HepG2 (cell line): Measurements from ENCODE around the gene SS18L1. TPM values are rescaled to one million over a fixed set of nuclear protein-coding genes. Genes with fewer than 3 reads are reported as not detected.
A peak's percentile ranks its signal among the peaks of the same experiment; 100 is the strongest.

ENCODE experiments used
- ARNTL ChIP-seq: sonication (generic); formaldehyde crosslinking; IDR thresholded peaks from 2 replicates; pipeline ENCODE4 v1.4.0; 2020; ENCODE audit warnings: mild to moderate bottlenecking, missing genetic modification reagents
- DNMT1 ChIP-seq: sonication (generic); formaldehyde crosslinking; IDR thresholded peaks from 2 replicates; pipeline ENCODE4 v1.5.1; 2020; ENCODE audit warnings: mild to moderate bottlenecking, missing genetic modification reagents
- FOXJ3 ChIP-seq: sonication (generic); formaldehyde crosslinking; IDR thresholded peaks from 2 replicates; pipeline ENCODE4 v1.4.0; 2020; ENCODE audit warnings: missing genetic modification reagents, mild to moderate bottlenecking, borderline replicate concordance
- IRX3 ChIP-seq: sonication (generic); formaldehyde crosslinking; IDR thresholded peaks from 2 replicates; pipeline ENCODE4 v1.8.1; 2023; ENCODE audit warnings: mild to moderate bottlenecking, low read depth, missing genetic modification reagents, borderline replicate concordance
- KLF15 ChIP-seq: sonication (generic); formaldehyde crosslinking; IDR thresholded peaks from 2 replicates; pipeline ENCODE4 v1.8.1; 2023; ENCODE audit warnings: borderline replicate concordance, mild to moderate bottlenecking, inconsistent platforms, missing genetic modification reagents, mixed read lengths
- LCORL ChIP-seq, 2 experiments: fragments of 450-650 bp in 1 of 2; sonication (generic) in 1 of 2; formaldehyde crosslinking in 1 of 2; IDR thresholded peaks; 2 replicates each; pipeline versions ENCODE4 v1.5.0 to v1.6.1; 2017 to 2020; ENCODE audit warnings: antibody characterized with exemption in 1 of 2, missing genetic modification reagents in 1 of 2
- MED1 ChIP-seq: sonication (generic); formaldehyde crosslinking; IDR thresholded peaks from 2 replicates; pipeline ENCODE4 v1.4.0; 2020; ENCODE audit warnings: missing genetic modification reagents
- NR2F6 ChIP-seq, 2 experiments: IDR thresholded peaks; 2 replicates each; pipeline ENCODE4 v1.6.1; 2016; ENCODE audit warnings: antibody characterized with exemption in 1 of 2, mild to moderate bottlenecking in 1 of 2
- PBX3 ChIP-seq: sonication (generic); formaldehyde crosslinking; IDR thresholded peaks from 2 replicates; pipeline ENCODE4 v1.8.1; 2023; ENCODE audit warnings: missing genetic modification reagents, inconsistent platforms, borderline replicate concordance
- PHF8 ChIP-seq: sonication (generic); formaldehyde crosslinking; IDR thresholded peaks from 2 replicates; pipeline ENCODE4 v1.5.0; 2020; ENCODE audit warnings: missing genetic modification reagents
- PRPF4 ChIP-seq: fragments of 200-400 bp; formaldehyde crosslinking; IDR thresholded peaks from 2 replicates; pipeline ENCODE4 v1.6.1; 2016; ENCODE audit warnings: low read length, low read depth; ENCODE audit not compliant: poor library complexity, severe bottlenecking
- RCOR2 ChIP-seq: IDR thresholded peaks from 2 replicates; pipeline ENCODE4 v1.6.1; 2016; ENCODE audit warnings: missing biosample characterization, missing genetic modification reagents
- THAP11 ChIP-seq: IDR thresholded peaks from 2 replicates; pipeline ENCODE4 v1.6.1; 2016; ENCODE audit warnings: missing biosample characterization, missing genetic modification reagents
- ZBTB33 ChIP-seq: sonication (generic); formaldehyde crosslinking; IDR thresholded peaks from 2 replicates; pipeline ENCODE4 v1.4.0; 2020; ENCODE audit warnings: missing genetic modification reagents
- ZBTB46 ChIP-seq: sonication (generic); formaldehyde crosslinking; IDR thresholded peaks from 2 replicates; pipeline ENCODE4 v1.4.0; 2020; ENCODE audit warnings: mild to moderate bottlenecking, missing genetic modification reagents, borderline replicate concordance
- ZFY ChIP-seq: sonication (generic); formaldehyde crosslinking; IDR thresholded peaks from 2 replicates; pipeline ENCODE4 v1.4.0; 2020; ENCODE audit warnings: missing genetic modification reagents
- ZNF160 ChIP-seq: sonication (generic); formaldehyde crosslinking; IDR thresholded peaks from 2 replicates; pipeline ENCODE4 v1.8.0; 2022; ENCODE audit warnings: mild to moderate bottlenecking, inconsistent platforms, missing genetic modification reagents
- ZNF292 ChIP-seq: sonication (generic); formaldehyde crosslinking; IDR thresholded peaks from 2 replicates; pipeline ENCODE4 v1.8.1; 2022; ENCODE audit warnings: mild to moderate bottlenecking, low read depth, missing genetic modification reagents, borderline replicate concordance
- ZNF333 ChIP-seq: sonication (generic); formaldehyde crosslinking; IDR thresholded peaks from 2 replicates; pipeline ENCODE4 v1.4.0; 2020; ENCODE audit warnings: mild to moderate bottlenecking, missing genetic modification reagents, borderline replicate concordance
- ZNF335 ChIP-seq: sonication (generic); formaldehyde crosslinking; IDR thresholded peaks from 2 replicates; pipeline ENCODE4 v1.4.0; 2020; ENCODE audit warnings: missing genetic modification reagents
- ZNF556 ChIP-seq: sonication (generic); formaldehyde crosslinking; IDR thresholded peaks from 2 replicates; pipeline ENCODE4 v1.4.0; 2020; ENCODE audit warnings: mild to moderate bottlenecking, missing genetic modification reagents, borderline replicate concordance
- ZNF772 ChIP-seq: sonication (generic); formaldehyde crosslinking; IDR thresholded peaks from 2 replicates; pipeline ENCODE4 v1.5.0; 2020; ENCODE audit warnings: mild to moderate bottlenecking, missing genetic modification reagents
- polyA plus RNA-seq, 8 experiments: library from polyadenylated mRNA; depleted of rRNA in 3 of 8; stranded (reverse) in 7 of 8; unstranded in 1 of 8; fragments of >200 nt; fragmentation: Illumina TruSeq in 4 of 8; extraction: Trizol in 4 of 8; gene quantifications; 2 replicates each; pipeline versions ENCODE4 v1.2.1 to v1.2.3, GENCODE V29; 2011 to 2016; ENCODE audit warnings: low read depth in 4 of 8, missing spikeins in 1 of 8, mixed read lengths in 1 of 8; ENCODE audit not compliant: insufficient read depth in 1 of 8
- total RNA-seq, 5 experiments: library from RNA; depleted of rRNA; stranded (reverse); fragments of >200 nt; fragmentation: Illumina TruSeq; extraction: Trizol; gene quantifications; 2 replicates each; pipeline ENCODE4 v1.2.3, GENCODE V29; 2016; ENCODE audit warnings: low read depth in 1 of 5

SS18L1 gene
- total and polyA plus RNA-seq, 2 of the 13 experiments (the other 11 are each of a cell fraction or from before 2014, with no cell fraction given), result 17.8 to 27.6 TPM

- TF ChIP-seq PBX3 (CRISPR knock-in tag), result no peak
- peak; percentile 63; the same call in 1 of the 2 replicates for TF ChIP-seq MED1
- no peak for TF ChIP-seq FOXJ3 (CRISPR knock-in tag)
- TF ChIP-seq THAP11 (CRISPR knock-in tag), result peak; percentile 56
- peak; percentile 40; the same call in 1 of the 2 replicates for TF ChIP-seq LCORL (IDR thresholded peaks at IDR 0.05)
- peak; percentile 91 for TF ChIP-seq LCORL (CRISPR knock-in tag; IDR thresholded peaks at IDR 0.05)
- TF ChIP-seq IRX3, result no peak
- TF ChIP-seq ZNF160 (CRISPR knock-in tag), result 0 out of 2 replicates have a peak, but pooled peaks have one; percentile 30
- TF ChIP-seq DNMT1 (CRISPR knock-in tag), result no peak
- 0 out of 2 replicates have a peak, but pooled peaks have one; percentile 44 for TF ChIP-seq RCOR2 (CRISPR knock-in tag)
- peak; percentile 19 for TF ChIP-seq PRPF4
- TF ChIP-seq ZBTB33, result peak; percentile 90
- peak; percentile 71 for TF ChIP-seq ZFY (CRISPR knock-in tag)
- peak; percentile 78; the same call in 1 of the 2 replicates for TF ChIP-seq ZNF556
- peak; percentile 65; the same call in 1 of the 2 replicates for TF ChIP-seq NR2F6 (IDR thresholded peaks at IDR 0.05)
- TF ChIP-seq NR2F6 (CRISPR knock-in tag; IDR thresholded peaks at IDR 0.05), result peak; percentile 55; the same call in 1 of the 2 replicates
- TF ChIP-seq ZNF335, result 0 out of 2 replicates have a peak, but pooled peaks have one; percentile 63
- TF ChIP-seq ZBTB46 (CRISPR knock-in tag), result no peak
- TF ChIP-seq KLF15 (CRISPR knock-in tag), result no peak; the same call in 1 of the 2 replicates
- TF ChIP-seq ZNF772 (CRISPR knock-in tag), result peak; percentile 60; the same call in 1 of the 2 replicates
- TF ChIP-seq ZNF292, result peak; percentile 66; the same call in 1 of the 2 replicates
- peak; percentile 81; the same call in 1 of the 2 replicates for TF ChIP-seq ZNF333
- TF ChIP-seq PHF8 (CRISPR knock-in tag), result 0 out of 2 replicates have a peak, but pooled peaks have one; percentile 14
- TF ChIP-seq ARNTL (CRISPR knock-in tag), result peak; percentile 72; the same call in 1 of the 2 replicates
These were observed 12.1 kb downstream of the SS18L1 start (continued) for GRCh38 chr20:62155428-62156253.
